ENCODE measurements around the gene EBF3.

The EBF3 gene

GRCh38 chr10:129963641-129964501 lies at the start of gene EBF3:
Gene EBF3 (minus strand): TSS chr10:129964274. CDS start chr10:129963768, 506 bp downstream.
- DNase-seq, result no peak

- DNase-seq, result no peak
Measured at GRCh38 chr10:130013335-130014262, 49.5 kb upstream of the EBF3 start.

- DNase-seq, result no peak
Measured at GRCh38 chr10:130012129-130012528, 48.1 kb upstream of the EBF3 start.

GRCh38 chr10:130010653-130011052 lies 46.6 kb upstream of the EBF3 start:
- DNase-seq, result no peak

GRCh38 chr10:130009228-130009627 lies 45.2 kb upstream of the EBF3 start:
- no peak for DNase-seq

- DNase-seq, result no peak
Measured at GRCh38 chr10:130003787-130004613, 39.9 kb upstream of the EBF3 start.

- no peak for DNase-seq
Measured at GRCh38 chr10:130003166-130003565, 39.1 kb upstream of the EBF3 start.

GRCh38 chr10:130002606-130003005 lies 38.5 kb upstream of the EBF3 start:
- no peak for DNase-seq

GRCh38 chr10:130000918-130001317 lies 36.8 kb upstream of the EBF3 start:
- no peak for DNase-seq

- no peak for DNase-seq
Measured at GRCh38 chr10:129999140-129999539, 35.1 kb upstream of the EBF3 start.

GRCh38 chr10:129993621-129994020 lies 29.5 kb upstream of the EBF3 start:
- no peak for DNase-seq

GRCh38 chr10:129992356-129992755 lies 28.3 kb upstream of the EBF3 start:
- no peak for DNase-seq

GRCh38 chr10:129982825-129983224 lies 18.8 kb upstream of the EBF3 start:
- DNase-seq, result no peak

GRCh38 chr10:129978980-129979379 lies 14.9 kb upstream of the EBF3 start:
- no peak for DNase-seq

GRCh38 chr10:129978322-129978721 lies 14.2 kb upstream of the EBF3 start:
- DNase-seq, result no peak

GRCh38 chr10:129977794-129978193 lies 13.7 kb upstream of the EBF3 start:
- no peak for DNase-seq

GRCh38 chr10:129973674-129974059 lies 9.6 kb upstream of the EBF3 start:
- no peak for DNase-seq

- no peak for DNase-seq
Measured at GRCh38 chr10:129972966-129973673, 9.0 kb upstream of the EBF3 start.

- no peak for DNase-seq
Measured at GRCh38 chr10:129972145-129972965, 8.3 kb upstream of the EBF3 start.

- DNase-seq, result no peak
Measured at GRCh38 chr10:129971381-129972144, 7.5 kb upstream of the EBF3 start.

Data from NCI-H2081 treated with DMSO at 0.1 percent for 48 hours (cell line).